ENCODE data around the gene ZFP2. TPM values are rescaled to one million over a fixed set of nuclear protein-coding genes. Genes with fewer than 3 reads are reported as not detected.
"Not testable (repeated sequence)": the region's sequence is repeated elsewhere in the genome, so short reads cannot be mapped to it uniquely, and the experiment has no call there.

Gene ZFP2
- total and polyA plus RNA-seq, 5 donors = 0.86 to 1.5 (median 1.1) TPM

- no peak for ATAC-seq
- H3K9me3 ChIP-seq (ENCODE audit: control insufficient read depth, low read length) = peaks cover 4% of the 10 kb centered on the region
Measured at GRCh38 chr5:178872302-178872701, 23.4 kb upstream of the ZFP2 start.

GRCh38 chr5:178883115-178883694, 12.5 kb upstream of the ZFP2 start:
- H3K4me1 ChIP-seq (ENCODE audit: control insufficient read depth, insufficient read depth, low read length); H3K9me3 ChIP-seq (ENCODE audit: control insufficient read depth, low read length); ATAC-seq; H3K27me3 ChIP-seq (ENCODE audit: control insufficient read depth, insufficient read depth); H3K27ac ChIP-seq (ENCODE audit: low read length); intact Hi-C loops (cut with DNase I); H3K4me3 ChIP-seq (ENCODE audit: low read length); DNase-seq: not testable (repeated sequence)
- WGBS = 96% methylated on average over 4 of the region's 4 CpGs

More at GRCh38 chr5:178872302-178872701, 23.4 kb upstream of the ZFP2 start:
- no peaks in the 10 kb centered on the region for H3K27me3 ChIP-seq (ENCODE audit: control insufficient read depth, insufficient read depth)
- H3K4me3 ChIP-seq (ENCODE audit: low read length) = no peak overlapping the region
- H3K4me1 ChIP-seq (ENCODE audit: control insufficient read depth, insufficient read depth, low read length) = no peaks in the 10 kb centered on the region
- DNase-seq = no peak
- WGBS = 99% methylated on average over 1 of the region's 1 CpG
- H3K27ac ChIP-seq (ENCODE audit: low read length) = no peak overlapping the region
- intact Hi-C loops (cut with DNase I) = no loop called here

GRCh38 chr5:178883815-178884430, 11.8 kb upstream of the ZFP2 start:
- Histone ChIP-seq H3K9me3 (ENCODE audit: control insufficient read depth, low read length) (peaks cover 4% of the 10 kb centered on the region), H3K27ac (ENCODE audit: low read length) (no peak overlapping the region), H3K27me3 (ENCODE audit: control insufficient read depth, insufficient read depth) (no peaks in the 10 kb centered on the region), H3K4me3 (ENCODE audit: low read length) (no peak overlapping the region), H3K4me1 (ENCODE audit: control insufficient read depth, insufficient read depth, low read length) (no peaks in the 10 kb centered on the region)
- DNase-seq (no peak), ATAC-seq (no peak)
- WGBS = 98% methylated on average over 6 of the region's 6 CpGs
- intact Hi-C loops (cut with DNase I) = no loop called here

- Histone ChIP-seq H3K4me1 (ENCODE audit: control insufficient read depth, insufficient read depth, low read length) (no peaks in the 10 kb centered on the region), H3K27me3 (ENCODE audit: control insufficient read depth, insufficient read depth) (no peaks in the 10 kb centered on the region), H3K4me3 (ENCODE audit: low read length) (no peak overlapping the region), H3K27ac (ENCODE audit: low read length) (no peak overlapping the region), H3K9me3 (ENCODE audit: control insufficient read depth, low read length) (peaks cover 3% of the 10 kb centered on the region)
- DNase-seq (no peak), ATAC-seq (no peak)
- 71% methylated on average over 5 of the region's 5 CpGs for WGBS
- intact Hi-C loops (cut with DNase I) = no loop called here
Measured at GRCh38 chr5:178899289-178899688, 3.6 kb downstream of the ZFP2 start.

- H3K4me1 ChIP-seq (ENCODE audit: control insufficient read depth, insufficient read depth, low read length) = no peaks in the 10 kb centered on the region
- H3K27me3 ChIP-seq (ENCODE audit: control insufficient read depth, insufficient read depth) = no peaks in the 10 kb centered on the region
- DNase-seq (no peak), ATAC-seq (no peak)
- H3K9me3 ChIP-seq (ENCODE audit: control insufficient read depth, low read length) = peaks cover 6% of the 10 kb centered on the region
- WGBS = 56% methylated on average over 3 of the region's 3 CpGs
- intact Hi-C loops (cut with DNase I) = no loop called here
- no peak overlapping the region for H3K4me3 ChIP-seq (ENCODE audit: low read length)
- no peak overlapping the region for H3K27ac ChIP-seq (ENCODE audit: low read length)
Measured at GRCh38 chr5:178902849-178903248, 7.1 kb downstream of the ZFP2 start.

- H3K27me3 ChIP-seq (ENCODE audit: control insufficient read depth, insufficient read depth) = no peaks in the 10 kb centered on the region
- H3K27ac ChIP-seq (ENCODE audit: low read length) = no peak overlapping the region
- intact Hi-C loops (cut with DNase I) = no loop called here
- no peaks in the 10 kb centered on the region for H3K4me1 ChIP-seq (ENCODE audit: control insufficient read depth, insufficient read depth, low read length)
- ATAC-seq (no peak), DNase-seq (no peak)
- peaks cover 16% of the 10 kb centered on the region for H3K9me3 ChIP-seq (ENCODE audit: control insufficient read depth, low read length)
- WGBS = 96% methylated on average over 11 of the region's 11 CpGs
- H3K4me3 ChIP-seq (ENCODE audit: low read length) = peak overlapping the region; percentile 17
Measured at GRCh38 chr5:178931846-178932760, 36.4 kb downstream of the ZFP2 start.

GRCh38 chr5:178940569-178941360, 45.1 kb downstream of the ZFP2 start, which contains the start of gene ZNF454:
ZNF454 (plus strand) TSS chr5:178941198; CDS start chr5:178942792, 1,594 bp downstream.
- Histone ChIP-seq H3K27me3 (ENCODE audit: control insufficient read depth, insufficient read depth) (no peaks in the 10 kb centered on the region), H3K27ac (ENCODE audit: low read length) (peak within 1 kb of the TSS; percentile 68), H3K9me3 (ENCODE audit: control insufficient read depth, low read length) (peaks cover 10% of the 10 kb centered on the region), H3K4me3 (ENCODE audit: low read length) (peak within 1 kb of the TSS; percentile 48), H3K4me1 (ENCODE audit: control insufficient read depth, insufficient read depth, low read length) (no peaks in the 10 kb centered on the region)
- intact Hi-C loops (cut with DNase I) = loop anchor here in 1 of 4 donors (10.0 kb wide), 1 partner anchor 84 kb away; the partner anchor contains the start of gene ZNF879
- ATAC-seq (peak; percentile 99 to 100), DNase-seq (peak; percentile 95 to 98 (median 98))
- WGBS = 2% methylated on average over 69 of the region's 69 CpGs

- Histone ChIP-seq H3K4me3 (ENCODE audit: low read length) (peak overlapping the region; percentile 48), H3K27me3 (ENCODE audit: control insufficient read depth, insufficient read depth) (no peaks in the 10 kb centered on the region), H3K9me3 (ENCODE audit: control insufficient read depth, low read length) (peaks cover 7% of the 10 kb centered on the region), H3K4me1 (ENCODE audit: control insufficient read depth, insufficient read depth, low read length) (no peaks in the 10 kb centered on the region), H3K27ac (ENCODE audit: low read length) (peak overlapping the region; percentile 14)
- DNase-seq (peak; percentile 23 to 79 (median 63)), ATAC-seq (peak; percentile 7 to 43)
- 1% methylated on average over 23 of the region's 23 CpGs for WGBS
- intact Hi-C loops (cut with DNase I) = loop anchor here in 1 of 4 donors (10.0 kb wide), 1 partner anchor 83 kb away; the partner anchor contains the start of gene ZNF879
Measured at GRCh38 chr5:178941361-178941760, 45.6 kb downstream of the ZFP2 start.

GRCh38 chr5:178965465-178966055, 69.8 kb downstream of the ZFP2 start:
- 98% methylated on average over 5 of the region's 5 CpGs for WGBS
- no peak for ATAC-seq
- H3K9me3 ChIP-seq (ENCODE audit: control insufficient read depth, low read length) = peaks cover 30% of the 10 kb centered on the region
- intact Hi-C loops (cut with DNase I) = no loop called here
- H3K4me1 ChIP-seq (ENCODE audit: control insufficient read depth, insufficient read depth, low read length) = no peaks in the 10 kb centered on the region
- H3K27ac ChIP-seq (ENCODE audit: low read length) = no peak overlapping the region
- no peaks in the 10 kb centered on the region for H3K27me3 ChIP-seq (ENCODE audit: control insufficient read depth, insufficient read depth)
- no peak for DNase-seq
- no peak overlapping the region for H3K4me3 ChIP-seq (ENCODE audit: low read length)

GRCh38 chr5:178981381-178981780, 85.7 kb downstream of the ZFP2 start:
- 97% methylated on average over 15 of the region's 15 CpGs for WGBS
- Histone ChIP-seq H3K27me3 (ENCODE audit: control insufficient read depth, insufficient read depth) (no peaks in the 10 kb centered on the region), H3K27ac (ENCODE audit: low read length) (no peak overlapping the region), H3K4me3 (ENCODE audit: low read length) (no peak overlapping the region), H3K4me1 (ENCODE audit: control insufficient read depth, insufficient read depth, low read length) (no peaks in the 10 kb centered on the region), H3K9me3 (ENCODE audit: control insufficient read depth, low read length) (peaks cover 2% of the 10 kb centered on the region)
- ATAC-seq = no peak
- DNase-seq = no peak
- intact Hi-C loops (cut with DNase I) = no loop called here

All from right cardiac atrium (tissue), 5 donors.